ENCODE data around the gene DIAPH2. TPM values are rescaled to one million over a fixed set of nuclear protein-coding genes. Genes with fewer than 3 reads are reported as not detected.

Gene DIAPH2
- total and polyA plus RNA-seq, 10 donors, result 2.5 to 32.1 (median 17.7) TPM

DNA sequence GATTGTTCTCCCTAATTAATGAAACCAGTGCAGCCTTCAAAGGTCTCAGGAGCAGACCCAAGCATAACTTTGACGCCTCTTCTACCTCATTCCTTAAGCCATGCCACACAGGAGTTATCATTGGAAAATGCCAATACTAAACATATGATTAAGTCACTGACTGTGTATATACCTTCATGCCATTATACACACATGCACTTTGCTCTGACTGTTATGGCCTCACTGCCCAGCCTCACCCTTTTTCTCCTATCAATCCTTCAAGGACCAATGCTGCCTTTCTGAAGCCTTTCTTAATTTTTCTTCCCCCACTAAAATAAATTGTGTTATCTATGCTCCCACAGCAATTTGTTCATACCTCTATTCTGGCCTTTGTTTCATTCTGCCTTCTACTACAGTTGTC lies 924.7 kb downstream of the DIAPH2 start:
- no peak for DNase-seq
- intact Hi-C loops (cut with DNase I; ENCODE audit: low total_unique reads), result no loop called here
- H3K27ac ChIP-seq, result no peak overlapping the region
- no peaks in the 10 kb centered on the region for H3K4me1 ChIP-seq
- TF ChIP-seq, protein P1, sequence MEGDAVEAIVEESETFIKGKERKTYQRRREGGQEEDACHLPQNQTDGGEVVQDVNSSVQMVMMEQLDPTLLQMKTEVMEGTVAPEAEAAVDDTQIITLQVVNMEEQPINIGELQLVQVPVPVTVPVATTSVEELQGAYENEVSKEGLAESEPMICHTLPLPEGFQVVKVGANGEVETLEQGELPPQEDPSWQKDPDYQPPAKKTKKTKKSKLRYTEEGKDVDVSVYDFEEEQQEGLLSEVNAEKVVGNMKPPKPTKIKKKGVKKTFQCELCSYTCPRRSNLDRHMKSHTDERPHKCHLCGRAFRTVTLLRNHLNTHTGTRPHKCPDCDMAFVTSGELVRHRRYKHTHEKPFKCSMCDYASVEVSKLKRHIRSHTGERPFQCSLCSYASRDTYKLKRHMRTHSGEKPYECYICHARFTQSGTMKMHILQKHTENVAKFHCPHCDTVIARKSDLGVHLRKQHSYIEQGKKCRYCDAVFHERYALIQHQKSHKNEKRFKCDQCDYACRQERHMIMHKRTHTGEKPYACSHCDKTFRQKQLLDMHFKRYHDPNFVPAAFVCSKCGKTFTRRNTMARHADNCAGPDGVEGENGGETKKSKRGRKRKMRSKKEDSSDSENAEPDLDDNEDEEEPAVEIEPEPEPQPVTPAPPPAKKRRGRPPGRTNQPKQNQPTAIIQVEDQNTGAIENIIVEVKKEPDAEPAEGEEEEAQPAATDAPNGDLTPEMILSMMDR (IDR thresholded peaks at IDR 0.05 in 8 of 11, conservative IDR thresholded peaks at IDR 0.05 in 3 of 11), result no peak
- no peak for TF ChIP-seq POLR2A (IDR thresholded peaks at IDR 0.05)
- TF ChIP-seq POLR2AphosphoS5 (IDR thresholded peaks at IDR 0.05), result no peak
- no peak overlapping the region for H3K4me3 ChIP-seq
- H3K27me3 ChIP-seq (replicated peaks in 1 of 7), result no peaks in the 10 kb centered on the region
- no peaks in the 10 kb centered on the region for H3K9me3 ChIP-seq
- H3K36me3 ChIP-seq, result no peaks in the 10 kb centered on the region
- 74 to 100% (median 95%) methylated on average over 1 of the region's 1 CpG for WGBS, 5 donors

DNA sequence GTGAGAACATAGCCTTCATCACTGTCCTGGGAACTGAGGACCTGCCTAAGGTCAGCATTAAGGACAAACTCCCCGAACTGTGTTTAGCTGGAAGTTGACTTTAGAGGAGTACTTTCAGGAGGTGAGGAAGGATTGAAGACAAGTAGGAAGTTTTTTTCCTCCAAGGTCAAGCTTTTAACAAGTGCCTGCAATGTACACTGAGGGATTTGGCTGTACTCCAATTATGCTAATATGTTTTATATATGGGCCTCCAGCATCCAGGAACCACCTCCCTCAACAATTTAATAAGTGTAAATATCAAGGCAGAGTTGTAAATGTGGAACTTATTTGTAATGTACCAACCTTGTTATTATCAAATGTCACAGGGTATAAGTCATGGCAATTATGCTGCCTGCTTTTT lies 925.3 kb downstream of the DIAPH2 start:
- intact Hi-C loops (cut with DNase I; ENCODE audit: low total_unique reads), result no loop called here
- H3K9me3 ChIP-seq, result no peaks in the 10 kb centered on the region
- TF ChIP-seq POLR2A (IDR thresholded peaks at IDR 0.05) (no peak), POLR2AphosphoS5 (IDR thresholded peaks at IDR 0.05) (no peak)
- TF ChIP-seq, protein P1 (IDR thresholded peaks at IDR 0.05 in 8 of 11, conservative IDR thresholded peaks at IDR 0.05 in 3 of 11), result no peak
- WGBS, 5 donors, result 64 to 84% (median 75%) methylated on average over 1 of the region's 1 CpG
- H3K4me1 ChIP-seq, result no peaks in the 10 kb centered on the region
- no peak for DNase-seq
- no peak overlapping the region for H3K4me3 ChIP-seq
- H3K27me3 ChIP-seq (replicated peaks in 1 of 7), result no peaks in the 10 kb centered on the region
- no peaks in the 10 kb centered on the region for H3K36me3 ChIP-seq
- no peak overlapping the region for H3K27ac ChIP-seq

GRCh38 chrX:97616883-97617530 lies 932.4 kb downstream of the DIAPH2 start:
- no peak overlapping the region for H3K27ac ChIP-seq
- H3K27me3 ChIP-seq (replicated peaks in 1 of 7), result no peaks in the 10 kb centered on the region
- intact Hi-C loops (cut with DNase I; ENCODE audit: low total_unique reads), result no loop called here
- no peak for DNase-seq
- TF ChIP-seq, protein P1 (IDR thresholded peaks at IDR 0.05 in 8 of 11, conservative IDR thresholded peaks at IDR 0.05 in 3 of 11), result no peak
- TF ChIP-seq POLR2A (IDR thresholded peaks at IDR 0.05), result no peak
- TF ChIP-seq POLR2AphosphoS5 (IDR thresholded peaks at IDR 0.05), result no peak
- no peaks in the 10 kb centered on the region for H3K9me3 ChIP-seq
- H3K4me1 ChIP-seq, result no peaks in the 10 kb centered on the region
- no peak overlapping the region for H3K4me3 ChIP-seq
- WGBS, 5 donors, result 62 to 74% (median 67%) methylated on average over 7 of the region's 7 CpGs
- H3K36me3 ChIP-seq, result no peaks in the 10 kb centered on the region

DNA sequence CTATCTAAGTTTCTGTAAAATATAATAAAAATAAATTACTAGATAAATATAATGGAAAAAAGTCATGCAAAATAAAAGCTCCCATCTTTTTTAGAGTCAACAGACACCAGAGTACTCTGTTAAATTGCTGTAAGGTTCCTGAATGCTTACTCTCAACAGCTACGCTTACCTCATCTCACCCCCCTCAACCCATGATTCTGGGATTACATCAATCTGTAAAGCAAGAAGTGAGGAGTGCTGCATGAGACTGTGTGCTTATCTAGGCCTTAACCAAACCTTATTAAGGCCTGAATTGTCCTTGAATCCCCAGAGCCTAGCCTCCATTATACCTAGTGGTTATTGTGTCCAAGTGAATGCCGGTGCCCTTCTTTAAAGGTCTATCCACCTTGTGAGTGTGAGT lies 934.9 kb downstream of the DIAPH2 start:
- Histone ChIP-seq H3K27me3 (replicated peaks in 1 of 7) (peaks cover 0 to 3% (median 0%) of the 10 kb centered on the region in 7 donors), H3K36me3 (no peaks in the 10 kb centered on the region), H3K9me3 (no peaks in the 10 kb centered on the region), H3K4me3 (no peak overlapping the region), H3K27ac (no peak overlapping the region), H3K4me1 (no peaks in the 10 kb centered on the region)
- TF ChIP-seq POLR2A (IDR thresholded peaks at IDR 0.05) (no peak), POLR2AphosphoS5 (IDR thresholded peaks at IDR 0.05) (no peak)
- TF ChIP-seq, protein P1 (IDR thresholded peaks at IDR 0.05 in 8 of 11, conservative IDR thresholded peaks at IDR 0.05 in 3 of 11), result no peak
- 84 to 99% (median 97%) methylated on average over 2 of the region's 2 CpGs for WGBS, 5 donors
- intact Hi-C loops (cut with DNase I; ENCODE audit: low total_unique reads), result no loop called here
- DNase-seq, result no peak

Measured in spleen (tissue), 11 donors.